Sciatic nerve (tissue), 2 donors: Measurements from ENCODE around the gene ASIC4. TPM values are rescaled to one million over a fixed set of nuclear protein-coding genes. Genes with fewer than 3 reads are reported as not detected.

Source experiments
- ATAC-seq: fragments of 200-7000 bp; cut with Tn5 transposase; one replicate; pipeline ENCODE4 v1.9.1; 2020; ENCODE audit warnings: mild to moderate bottlenecking, moderate library complexity
- DNase-seq: peaks from one replicate; pipeline ENCODE4 v3.0.0-alpha.2; 2020; ENCODE audit warnings: low spot score
- intact Hi-C: fragments of 100-400 bp; cut with DNase I; formaldehyde crosslinking; loops from one replicate; pipeline ENCODE4 v1.14.2; 2022
- total RNA-seq: library from RNA; stranded (reverse); fragmentation: NEBNext Ultra II Directional; extraction: Animal tissue kit (Norgen Biotek cat#: 25700); gene quantifications from one replicate; pipeline ENCODE4 v1.2.1, GENCODE V29; 2021
- donor health status: DM: no; HTN: no; CAD: no.
- donor health status: DM: no; HTN: no; CAD: no.

The ASIC4 gene
- total RNA-seq, 1 donor from 2014 or later = 0.31 TPM

- intact Hi-C loops = no loop called here
- ATAC-seq = no peak
- DNase-seq = no peak
Observed at GRCh38 chr2:219494952-219495530, 19.2 kb upstream of the ASIC4 start.

GRCh38 chr2:219495531-219496122 lies 18.7 kb upstream of the ASIC4 start:
- intact Hi-C loops = no loop called here
- ATAC-seq (no peak), DNase-seq (peak; percentile 76)

GRCh38 chr2:219496247-219496824 lies 17.9 kb upstream of the ASIC4 start:
- intact Hi-C loops = no loop called here

GRCh38 chr2:219496825-219497494 lies 17.3 kb upstream of the ASIC4 start:
- peak; percentile 0 for ATAC-seq
- intact Hi-C loops = no loop called here
- DNase-seq = no peak

More at GRCh38 chr2:219496247-219496824, 17.9 kb upstream of the ASIC4 start:
- DNase-seq (no peak), ATAC-seq (no peak)

- ATAC-seq (peak; percentile 91), DNase-seq (peak; percentile 91)
- intact Hi-C loops = no loop called here
Observed at GRCh38 chr2:219497495-219498279, 16.6 kb upstream of the ASIC4 start.

- ATAC-seq (peak; percentile 95), DNase-seq (peak; percentile 98)
- intact Hi-C loops = no loop called here
Observed at GRCh38 chr2:219498280-219499057, 15.8 kb upstream of the ASIC4 start, which contains the start of gene GMPPA. Gene GMPPA (plus strand): TSS chr2:219498891. CDS start chr2:219499976, 1,085 bp downstream.

- DNase-seq (no peak), ATAC-seq (no peak)
- intact Hi-C loops = no loop called here
Observed at GRCh38 chr2:219499058-219499307, 15.3 kb upstream of the ASIC4 start.

GRCh38 chr2:219499555-219499954 lies 14.7 kb upstream of the ASIC4 start:
- intact Hi-C loops = no loop called here
- DNase-seq (no peak), ATAC-seq (no peak)

- no peak for DNase-seq
- intact Hi-C loops = no loop called here
- ATAC-seq = no peak
Observed at GRCh38 chr2:219500135-219500534, 14.1 kb upstream of the ASIC4 start.

GRCh38 chr2:219501849-219502248 lies 12.4 kb upstream of the ASIC4 start:
- DNase-seq (no peak), ATAC-seq (no peak)
- intact Hi-C loops = no loop called here

- no peak for DNase-seq
- intact Hi-C loops = no loop called here
- no peak for ATAC-seq
Observed at GRCh38 chr2:219502618-219503017, 11.7 kb upstream of the ASIC4 start.

GRCh38 chr2:219505585-219505984 lies 8.7 kb upstream of the ASIC4 start:
- ATAC-seq = no peak
- no peak for DNase-seq
- intact Hi-C loops = no loop called here

- intact Hi-C loops = no loop called here
- DNase-seq (no peak), ATAC-seq (no peak)
Observed at GRCh38 chr2:219506153-219506801, 8.0 kb upstream of the ASIC4 start.

GRCh38 chr2:219506802-219507526 lies 7.3 kb upstream of the ASIC4 start:
- ATAC-seq (no peak), DNase-seq (no peak)
- intact Hi-C loops = no loop called here

- ATAC-seq (no peak), DNase-seq (no peak)
- intact Hi-C loops = no loop called here
Observed at GRCh38 chr2:219507581-219508443, 6.5 kb upstream of the ASIC4 start.

- ATAC-seq (no peak), DNase-seq (no peak)
- intact Hi-C loops = no loop called here
Observed at GRCh38 chr2:219508444-219508734, 5.9 kb upstream of the ASIC4 start.
